Cerebellar nuclear complex (tissue), 1 donor: ENCODE measurements around the gene EFCAB8.
"Not testable (repeated sequence)": the region's sequence is repeated elsewhere in the genome, so short reads cannot be mapped to it uniquely, and the experiment has no call there.

Experiments
- DNase-seq, 2 experiments: peaks; one replicate each; lab custom pipeline; 2025; lab: John Stamatoyannopoulos, UW

Gene EFCAB8

DNA sequence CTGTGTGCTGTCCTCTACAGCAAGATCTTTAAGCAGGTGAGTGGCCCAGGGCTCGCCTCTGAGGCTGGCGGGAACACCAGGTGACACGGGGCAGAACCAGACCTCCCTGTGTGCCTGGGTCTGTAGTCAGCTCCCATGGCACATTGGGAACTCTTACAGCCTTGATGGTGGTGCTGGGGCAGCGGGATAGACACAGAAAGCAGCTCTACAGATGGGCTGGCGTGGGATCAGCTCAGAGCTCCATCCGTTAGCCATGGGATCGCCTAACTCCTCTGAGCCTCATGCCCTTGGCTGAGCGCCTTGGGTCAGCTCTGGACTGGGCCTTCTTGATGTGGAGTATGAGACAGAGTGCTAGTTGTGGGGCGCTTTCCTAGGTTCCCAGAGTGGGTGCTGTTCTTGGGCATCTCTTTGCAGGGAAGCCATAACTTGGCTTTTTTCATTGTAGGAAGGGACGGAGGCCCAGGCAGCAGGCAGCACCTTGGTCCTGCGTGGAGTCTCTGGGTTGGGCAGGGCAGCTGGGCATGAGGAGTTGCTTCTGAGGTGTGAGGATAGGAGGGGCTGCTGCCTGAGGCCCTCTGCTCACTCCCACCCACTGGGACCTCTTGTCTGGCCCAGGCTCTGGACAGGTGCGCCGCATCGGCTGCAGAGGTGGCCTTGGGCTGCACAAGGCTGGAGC is 51.3 kb downstream of the EFCAB8 start:
- DNase-seq: no peak

DNA sequence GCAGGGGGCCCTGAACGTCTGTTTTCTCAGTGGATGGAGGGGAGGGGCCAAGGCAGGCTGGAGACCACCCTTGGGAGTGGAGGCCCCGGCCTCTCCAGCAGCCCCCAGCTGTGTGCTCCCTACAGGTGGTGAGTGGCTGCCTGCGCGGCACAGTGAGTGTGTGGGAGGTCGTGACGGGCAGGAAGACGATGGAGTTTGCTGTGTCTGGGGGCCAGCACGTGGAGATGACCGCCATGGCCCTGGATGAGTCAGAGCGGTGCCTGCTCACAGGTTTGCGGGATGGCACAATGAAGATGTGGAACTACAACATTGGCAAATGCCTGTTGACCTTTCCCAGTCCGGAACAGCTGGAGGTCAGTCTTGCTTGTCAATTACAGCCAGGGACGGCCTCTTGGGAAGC is 52.6 kb downstream of the EFCAB8 start:
- DNase-seq: no peak

- no peak for DNase-seq
These were observed 54.0 kb downstream of the EFCAB8 start for GRCh38 chr20:32912688-32913087.

- DNase-seq: no peak
These were observed 55.3 kb downstream of the EFCAB8 start for GRCh38 chr20:32914031-32914430.

DNA sequence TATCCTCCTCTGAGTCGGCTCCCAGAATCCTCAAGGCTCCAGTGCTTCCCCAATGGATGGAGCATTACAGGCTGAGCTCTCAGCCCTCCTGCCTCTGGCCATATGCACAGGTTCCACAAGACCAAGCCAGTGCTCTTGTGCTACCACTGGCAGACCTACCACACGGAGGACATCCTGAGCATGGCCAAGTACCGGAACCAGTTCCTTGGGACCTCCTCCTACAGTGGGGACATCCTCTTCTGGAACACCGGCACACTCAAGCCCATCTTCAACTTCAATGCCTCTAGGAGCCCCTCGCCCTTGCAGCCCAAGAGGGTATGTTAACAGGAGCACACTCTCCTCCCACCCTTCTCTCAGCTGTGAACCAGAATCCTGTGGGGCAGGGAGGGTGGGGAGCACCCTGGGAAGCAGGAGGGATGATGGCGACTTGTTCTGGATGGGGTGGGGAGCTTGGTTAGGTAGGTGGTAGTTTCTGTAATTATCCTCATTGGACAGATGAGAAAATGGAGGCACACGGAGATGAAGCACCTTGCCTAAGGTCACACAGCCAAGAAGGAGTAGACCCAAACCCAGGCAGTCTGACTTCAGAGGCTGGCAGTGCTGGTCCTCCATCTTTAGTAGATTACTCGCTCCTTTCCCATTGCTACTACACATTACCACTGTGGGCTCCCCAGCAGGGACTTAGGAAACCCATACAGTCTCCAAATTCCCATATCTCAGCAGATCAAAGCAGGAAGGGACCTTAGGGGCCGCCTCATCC is 58.6 kb downstream of the EFCAB8 start:
- no peak for DNase-seq

DNA sequence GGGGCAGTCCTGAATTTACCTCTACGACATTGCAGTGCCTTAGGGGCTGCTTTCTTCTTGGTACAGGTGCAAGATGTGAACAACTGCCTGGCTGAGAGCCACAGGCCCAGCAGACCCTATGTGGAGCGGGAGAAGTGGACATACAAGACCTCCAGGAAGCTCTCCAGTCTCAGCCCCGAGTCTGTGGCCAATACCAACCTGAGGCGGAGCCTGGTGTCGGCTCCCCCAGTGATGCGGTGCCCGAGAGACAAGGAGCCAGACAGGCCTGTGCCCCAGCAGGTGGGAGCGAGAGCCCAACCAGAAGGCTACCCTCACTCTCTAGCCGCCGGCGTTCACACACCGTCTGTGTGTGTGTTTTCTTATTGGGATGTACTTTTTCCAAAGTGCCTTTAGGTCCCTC is 59.6 kb downstream of the EFCAB8 start:
- no peak for DNase-seq

GRCh38 chr20:32918751-32919150 is 60.0 kb downstream of the EFCAB8 start:
- no peak for DNase-seq

GRCh38 chr20:32920066-32920465 is 61.3 kb downstream of the EFCAB8 start:
- no peak for DNase-seq

GRCh38 chr20:32920530-32921298 is 62.0 kb downstream of the EFCAB8 start:
- no peak for DNase-seq

- DNase-seq: no peak
These were observed 63.7 kb downstream of the EFCAB8 start for GRCh38 chr20:32922466-32922865.

DNA sequence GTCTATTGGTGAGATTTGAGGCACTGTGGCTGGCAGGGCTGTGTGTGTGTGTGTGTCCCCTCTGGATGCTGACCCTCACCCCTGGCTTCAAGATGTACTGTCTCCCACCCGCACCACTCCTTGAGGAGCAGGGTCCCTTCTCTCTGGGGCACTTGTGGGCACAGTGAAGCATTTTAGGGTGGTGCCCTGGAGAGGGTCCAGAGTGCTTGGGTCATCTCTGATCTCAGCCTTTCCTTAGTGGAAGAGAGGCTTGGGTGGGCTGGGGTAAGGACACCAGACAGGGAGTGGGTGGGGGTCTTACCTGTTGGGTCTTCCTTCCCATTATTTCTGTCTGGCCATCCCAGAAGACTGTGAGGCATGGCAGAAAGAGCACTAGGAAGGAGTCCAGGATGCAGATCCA is 66.1 kb downstream of the EFCAB8 start:
- DNase-seq: no peak

DNA sequence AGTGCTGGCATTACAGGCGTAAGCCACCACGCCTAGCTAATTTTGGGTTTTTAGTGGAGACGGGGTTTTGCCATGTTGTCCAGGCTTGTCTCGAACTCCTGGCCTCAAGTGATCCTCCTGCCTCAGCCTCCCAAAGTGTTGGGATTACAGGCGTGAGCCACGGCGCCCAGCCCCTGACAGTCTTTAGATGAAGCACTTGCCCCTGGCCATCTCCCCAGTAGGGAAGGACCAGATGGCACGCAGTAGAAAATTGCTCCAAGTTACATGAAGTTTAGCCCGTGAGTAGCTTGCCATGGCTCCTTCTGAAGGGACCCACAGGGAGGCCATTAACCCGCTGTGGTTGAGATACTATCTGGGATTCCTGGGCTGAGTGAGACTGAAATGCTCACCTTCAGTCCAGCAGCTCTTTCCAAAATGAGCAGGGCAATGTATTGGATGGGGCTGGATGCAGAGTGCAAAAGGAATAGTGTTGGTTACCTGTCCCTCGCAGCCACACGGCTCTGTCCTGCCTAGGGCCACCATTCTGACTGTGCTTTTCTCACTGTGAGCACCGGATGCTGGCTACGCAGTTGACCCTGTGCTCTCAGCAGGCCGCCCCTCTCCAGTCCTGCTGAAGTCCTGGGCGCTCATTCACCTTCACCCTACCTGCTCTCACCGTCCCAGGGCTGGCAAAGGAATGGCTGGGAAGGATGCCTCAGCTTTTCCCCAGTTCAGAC is 66.9 kb downstream of the EFCAB8 start:
- DNase-seq: no peak

DNA sequence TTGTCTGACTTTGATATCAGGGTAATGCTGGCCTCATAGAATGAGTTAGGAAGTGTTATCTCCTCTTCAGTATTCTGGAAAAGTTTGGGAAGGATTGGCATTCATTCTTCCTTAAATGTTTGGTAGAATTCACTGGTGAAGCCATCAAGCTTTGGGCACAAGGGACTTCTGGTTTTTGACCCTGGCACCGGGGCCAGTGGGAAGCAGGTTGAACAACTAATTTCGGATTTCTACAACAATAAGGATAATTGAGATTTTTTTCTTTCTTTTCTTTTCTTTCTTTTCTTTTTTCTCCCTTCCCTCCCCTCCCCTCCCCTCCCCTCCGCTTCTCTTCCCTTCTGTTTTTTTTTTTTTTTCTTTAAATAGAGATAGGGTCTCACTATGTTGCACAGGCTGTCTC is 70.4 kb downstream of the EFCAB8 start:
- no peak for DNase-seq

GRCh38 chr20:32930181-32930580 is 71.5 kb downstream of the EFCAB8 start:
- DNase-seq: no peak

- DNase-seq: no peak
These were observed 72.0 kb downstream of the EFCAB8 start for GRCh38 chr20:32930701-32931100.

DNA sequence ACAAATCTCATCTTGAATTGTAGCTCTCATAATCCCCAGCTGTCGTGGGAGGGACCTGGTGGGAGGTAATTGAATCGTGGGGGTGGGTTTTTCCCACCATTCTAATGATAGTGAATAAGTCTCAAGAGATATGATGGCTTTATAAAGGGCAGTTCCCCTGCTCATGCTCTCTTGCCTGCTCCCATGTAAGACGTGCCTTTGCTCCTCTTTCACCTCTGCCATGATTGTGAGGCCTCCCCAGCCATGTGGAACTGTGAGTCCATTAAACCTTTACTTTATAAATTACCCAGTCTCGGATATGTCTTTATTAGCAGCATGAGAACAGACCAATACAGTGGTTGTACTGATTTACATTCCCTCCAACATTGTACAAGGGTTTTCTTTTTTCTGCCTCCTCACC is 75.9 kb downstream of the EFCAB8 start:
- DNase-seq: no peak

DNA sequence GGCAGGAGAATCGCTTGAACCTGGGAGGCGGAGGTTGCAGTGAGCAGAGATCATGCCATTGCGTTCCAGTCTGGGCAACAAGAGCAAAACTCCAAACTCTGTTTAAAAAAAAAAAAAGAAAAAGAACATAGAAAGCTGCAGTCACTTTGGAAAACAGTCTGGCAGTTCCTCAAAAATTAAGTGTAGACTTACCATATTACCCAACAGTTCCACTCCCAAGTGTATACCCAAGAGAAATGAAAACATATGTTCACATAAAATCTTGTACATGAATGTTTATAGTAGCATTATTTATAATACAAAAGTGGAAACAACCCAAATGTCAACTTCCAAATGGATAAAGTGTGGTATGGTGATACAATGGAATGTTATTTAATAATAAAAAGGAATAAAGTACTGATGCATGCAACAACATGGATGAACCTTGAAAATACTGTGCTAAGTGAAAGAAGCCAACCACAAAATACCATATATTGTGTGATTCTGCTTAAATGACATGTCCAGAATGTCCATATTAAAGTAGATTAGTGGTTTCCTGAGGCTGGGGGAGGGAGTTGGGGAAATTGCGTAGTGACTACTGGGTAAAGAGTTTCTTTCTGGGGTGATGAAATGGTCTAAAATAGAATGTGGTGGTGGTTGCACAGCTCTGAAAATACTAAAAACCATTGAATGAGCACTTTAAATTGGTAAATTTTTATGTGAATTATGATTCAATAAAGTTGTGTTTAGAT is 82.6 kb downstream of the EFCAB8 start:
- DNase-seq: no peak

GRCh38 chr20:32943490-32944052 is 84.8 kb downstream of the EFCAB8 start:
- no peak for DNase-seq

- no peak for DNase-seq
These were observed 87.0 kb downstream of the EFCAB8 start for GRCh38 chr20:32945710-32946221.

DNA sequence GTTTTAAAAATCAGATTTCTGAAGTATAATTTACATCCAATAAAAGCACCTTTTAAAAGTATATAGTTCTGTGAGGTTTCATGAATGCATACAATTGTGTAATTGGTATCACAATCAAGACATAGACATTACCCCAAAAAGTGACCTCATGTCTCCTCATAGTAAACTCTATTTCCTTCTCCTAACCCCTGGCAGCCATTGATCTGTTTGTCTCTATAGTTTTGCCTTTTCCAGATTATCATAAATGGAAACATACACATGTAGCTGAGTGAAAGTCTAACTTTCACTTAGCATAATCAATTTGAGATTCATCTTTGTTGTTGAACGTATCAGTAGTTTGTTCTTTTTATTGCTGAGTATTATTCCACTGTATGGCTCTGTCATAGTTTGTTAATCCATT is 87.9 kb downstream of the EFCAB8 start:
- no peak for DNase-seq

DNA sequence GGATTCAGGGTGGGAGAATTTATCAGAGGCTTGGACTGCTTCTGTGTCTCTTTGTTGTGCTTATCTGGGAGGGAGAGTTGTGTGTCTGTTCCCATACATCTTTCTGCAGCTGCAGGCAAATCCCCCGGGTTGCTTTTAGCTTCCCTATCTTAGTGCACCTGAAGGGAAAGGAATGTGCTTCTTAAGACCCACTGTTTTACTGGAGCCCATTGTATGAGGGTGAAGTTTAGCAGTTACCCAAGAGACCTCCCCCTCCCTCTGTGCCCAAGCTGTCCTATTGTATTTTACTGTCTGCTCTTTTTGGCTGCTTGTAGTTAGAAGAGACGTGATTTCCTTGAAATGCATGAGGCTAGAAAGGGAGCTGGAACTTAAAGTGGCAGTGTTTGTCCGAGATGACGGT is 91.8 kb downstream of the EFCAB8 start:
- not testable (repeated sequence) for DNase-seq
